ACHN (cell line): ENCODE data around the gene MAZ.

ENCODE experiments used
- DNase-seq: peaks from one replicate; pipeline ENCODE4 v3.0.0-alpha.2; 2015
- in situ Hi-C: cut with HindIII; loops from 2 replicates; pipeline ENCODE4 v1.10.0; 2017; ENCODE audit warnings: low sequenced_read_pairs, low pct_ligation_motif_present, low pct_unique_long_range_greater_than_20kb

Gene MAZ

GRCh38 chr16:29806641-29807425, 504 bp downstream of the MAZ start:
- DNase-seq = peak; percentile 72
- in situ Hi-C loops = no loop called here

- in situ Hi-C loops = no loop called here
- peak; percentile 90 for DNase-seq
Observed at GRCh38 chr16:29807426-29808218, 1.3 kb downstream of the MAZ start.

- DNase-seq = no peak
- in situ Hi-C loops = no loop called here
Observed at GRCh38 chr16:29808219-29808900, 2.0 kb downstream of the MAZ start.

- no peak for DNase-seq
- in situ Hi-C loops = no loop called here
Observed at GRCh38 chr16:29809031-29809747, 2.9 kb downstream of the MAZ start.

- no peak for DNase-seq
- in situ Hi-C loops = no loop called here
Observed at GRCh38 chr16:29809850-29810698, 3.7 kb downstream of the MAZ start.

GRCh38 chr16:29810699-29811169, 4.4 kb downstream of the MAZ start:
- in situ Hi-C loops = no loop called here
- no peak for DNase-seq

- in situ Hi-C loops = no loop called here
Observed at GRCh38 chr16:29811170-29811895, 5.0 kb downstream of the MAZ start.

GRCh38 chr16:29811896-29812665, 5.8 kb downstream of the MAZ start, which contains the start of gene PRRT2:
Gene PRRT2 (plus strand): TSS chr16:29812193. CDS start chr16:29813055, 862 bp downstream.
- in situ Hi-C loops = no loop called here
- peak; percentile 59 for DNase-seq

More at GRCh38 chr16:29811170-29811895, 5.0 kb downstream of the MAZ start:
- peak; percentile 99 for DNase-seq

GRCh38 chr16:29812754-29813643, 6.7 kb downstream of the MAZ start:
- no peak for DNase-seq
- in situ Hi-C loops = no loop called here

GRCh38 chr16:29813644-29814562, 7.6 kb downstream of the MAZ start:
- DNase-seq = no peak
- in situ Hi-C loops = no loop called here

- no peak for DNase-seq
- in situ Hi-C loops = no loop called here
Observed at GRCh38 chr16:29814592-29814991, 8.3 kb downstream of the MAZ start.

- in situ Hi-C loops = no loop called here
- no peak for DNase-seq
Observed at GRCh38 chr16:29815032-29815721, 8.8 kb downstream of the MAZ start.

- in situ Hi-C loops = no loop called here
- peak; percentile 100 for DNase-seq
Observed at GRCh38 chr16:29815793-29816693, 9.7 kb downstream of the MAZ start, which contains the start of gene PAGR1. Gene PAGR1 (plus strand): TSS chr16:29816152. CDS start chr16:29816526, 374 bp downstream.
